Raji (cell line): ENCODE results near the gene SYNPO2.

Source experiments
- POLR2A ChIP-seq: IDR thresholded peaks from 2 replicates; pipeline ENCODE4 v1.6.1; 2011; ENCODE audit warnings: low read depth, low read length, control low read depth; ENCODE audit not compliant: insufficient read depth

The SYNPO2 gene

GRCh38 chr4:118867311-118868067 lies 21.2 kb upstream of the SYNPO2 start:
- TF ChIP-seq POLR2A, result no peak

DNA sequence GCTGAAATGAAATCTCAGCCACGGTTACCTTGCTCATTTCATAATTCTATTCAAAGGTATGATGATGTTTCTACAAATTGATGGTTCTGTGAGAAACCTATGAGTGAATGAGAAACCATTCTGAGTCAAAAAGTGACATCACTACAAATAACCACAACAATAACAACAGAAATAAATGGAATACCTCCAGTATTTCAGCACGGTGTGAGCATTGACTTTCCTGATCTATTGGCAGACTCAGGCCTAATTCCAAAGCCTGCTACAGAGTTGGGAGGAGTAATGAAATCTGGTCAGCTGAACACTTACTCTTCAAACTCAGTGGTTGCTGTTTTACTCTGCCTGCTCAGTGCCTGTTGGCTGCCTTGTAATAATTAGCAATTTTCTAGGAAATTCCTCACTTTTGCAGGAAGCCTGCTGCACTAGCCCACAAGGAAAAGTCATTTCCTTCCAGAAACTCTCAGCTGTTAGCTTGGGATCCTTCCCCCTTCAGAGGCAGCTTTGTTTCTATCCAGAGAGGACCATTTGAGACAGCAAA lies 18.8 kb upstream of the SYNPO2 start:
- no peak for TF ChIP-seq POLR2A

GRCh38 chr4:118872181-118872580 lies 16.5 kb upstream of the SYNPO2 start:
- TF ChIP-seq POLR2A, result no peak

- TF ChIP-seq POLR2A, result no peak
Observed at GRCh38 chr4:118877797-118878196, 10.9 kb upstream of the SYNPO2 start.

DNA sequence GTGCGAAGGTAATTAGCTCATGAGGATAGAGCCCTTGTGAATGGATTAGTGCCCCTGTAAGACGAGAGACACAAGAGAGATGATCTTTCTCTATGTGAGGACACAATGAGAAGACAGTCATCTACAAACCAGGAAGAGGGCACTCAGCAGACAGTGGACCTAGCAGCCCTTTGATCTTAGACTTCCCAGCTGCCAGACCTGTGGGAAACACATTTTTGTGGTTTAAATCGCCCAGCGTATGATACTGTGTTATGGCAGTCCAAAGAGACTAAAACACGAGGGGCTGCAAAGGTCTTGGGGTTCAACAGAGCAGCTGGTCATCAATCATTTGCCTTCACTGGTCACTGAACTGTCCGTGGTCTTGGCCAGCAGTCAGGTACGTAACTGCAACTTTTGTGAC lies 9.2 kb upstream of the SYNPO2 start:
- no peak for TF ChIP-seq POLR2A

- no peak for TF ChIP-seq POLR2A
Observed at GRCh38 chr4:118881512-118882146, 7.0 kb upstream of the SYNPO2 start.

GRCh38 chr4:118883861-118884260 lies 4.8 kb upstream of the SYNPO2 start:
- no peak for TF ChIP-seq POLR2A

- no peak for TF ChIP-seq POLR2A
Observed at GRCh38 chr4:118884716-118885115, 3.9 kb upstream of the SYNPO2 start.

- no peak for TF ChIP-seq POLR2A
Observed at GRCh38 chr4:118889312-118889691, 648 bp downstream of the SYNPO2 start.

DNA sequence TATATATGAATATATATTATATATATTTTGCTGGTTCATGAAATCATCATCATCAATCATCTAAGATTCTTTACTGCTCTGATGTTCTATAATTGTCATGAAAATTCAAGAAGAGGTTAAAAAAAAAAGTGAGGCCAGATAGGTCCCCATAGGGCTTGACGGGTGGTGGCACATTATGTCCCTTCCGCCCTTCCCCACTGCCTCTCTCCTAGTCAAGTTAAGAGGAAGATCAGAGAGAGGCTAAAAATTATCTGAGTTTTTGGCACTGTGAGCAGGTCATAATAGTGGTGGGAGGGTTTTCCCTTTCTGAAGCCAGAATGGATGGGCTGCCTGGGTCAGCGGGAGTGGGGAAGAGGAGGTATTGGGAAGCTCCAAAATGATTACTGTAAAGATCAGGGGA lies 5.4 kb downstream of the SYNPO2 start:
- no peak for TF ChIP-seq POLR2A

DNA sequence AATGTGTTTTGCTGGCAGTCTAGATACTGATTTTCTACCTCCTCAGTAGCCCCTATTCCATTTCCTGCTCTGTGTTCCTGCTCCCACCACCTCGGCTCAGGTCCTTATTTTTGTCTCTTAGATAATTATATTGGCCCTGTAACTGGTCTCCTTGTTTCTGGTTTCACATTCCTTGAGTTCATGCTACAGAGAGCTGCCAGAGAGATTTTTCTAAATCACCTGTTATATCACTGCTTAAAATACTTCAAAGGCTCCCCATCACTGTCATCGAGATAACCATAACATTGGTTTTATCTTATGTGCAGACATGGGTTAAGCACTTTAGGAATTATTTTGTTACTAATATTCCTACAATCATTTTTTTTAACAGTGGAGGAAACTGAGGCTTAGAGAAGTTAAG lies 9.6 kb downstream of the SYNPO2 start:
- TF ChIP-seq POLR2A, result no peak

DNA sequence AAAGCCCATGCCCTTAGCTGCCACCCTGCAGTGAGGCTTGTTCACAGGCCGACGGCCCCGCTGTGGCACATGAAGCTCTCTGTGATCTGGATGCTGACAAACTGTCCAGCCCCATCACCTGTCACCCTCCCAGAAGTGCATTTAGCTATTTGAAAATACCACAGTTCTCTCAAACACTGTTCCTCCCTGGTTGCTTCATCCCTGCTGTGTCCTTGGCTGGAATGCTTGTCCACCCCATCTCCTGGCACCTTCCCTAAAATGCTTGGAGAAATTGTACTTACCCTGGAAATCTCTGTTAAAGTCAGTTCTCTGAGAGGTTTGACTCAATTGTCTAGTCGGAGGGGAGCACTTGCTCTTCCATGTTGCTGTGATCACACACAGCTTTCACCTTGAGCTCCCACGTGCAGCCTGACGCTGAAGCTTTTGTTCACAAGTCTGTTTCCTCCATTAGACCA lies 10.1 kb downstream of the SYNPO2 start:
- no peak for TF ChIP-seq POLR2A

DNA sequence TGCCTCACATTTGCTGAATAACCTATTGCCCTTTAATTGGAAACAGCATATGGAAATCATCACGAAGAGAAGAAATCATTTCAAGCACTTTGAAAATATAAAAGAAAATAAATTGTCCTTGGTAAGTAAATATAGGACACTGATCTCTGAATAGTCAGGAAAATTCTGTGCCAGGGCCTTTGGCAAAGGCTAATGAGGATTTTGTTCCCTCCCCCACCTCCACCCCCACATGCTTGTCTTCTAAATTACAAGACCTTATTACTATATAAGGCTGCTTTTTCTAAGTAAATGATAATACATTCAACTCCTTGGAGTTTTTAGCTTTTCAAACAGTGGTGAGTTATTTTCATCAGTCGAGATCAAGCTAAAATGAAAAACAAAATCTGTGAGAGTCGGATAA lies 15.8 kb downstream of the SYNPO2 start:
- TF ChIP-seq POLR2A, result no peak

DNA sequence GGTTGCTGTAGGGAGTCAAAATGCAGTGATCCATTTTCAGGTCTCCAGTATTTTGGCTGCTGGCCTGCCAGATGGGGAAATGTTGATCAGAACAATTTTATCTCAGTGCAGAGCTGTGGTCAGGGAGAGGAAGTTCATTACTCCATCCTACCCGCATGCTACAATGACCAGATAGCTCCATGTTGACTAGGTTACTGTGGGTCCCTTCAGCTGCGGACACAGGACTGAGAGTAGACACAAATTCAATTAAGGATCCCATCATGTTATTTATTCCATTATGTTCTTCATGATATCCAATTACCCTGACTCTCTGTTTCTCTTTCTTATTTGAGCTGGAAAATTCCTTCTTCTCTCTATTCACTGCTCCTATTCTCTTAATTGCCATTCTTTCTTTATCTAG lies 16.3 kb downstream of the SYNPO2 start:
- no peak for TF ChIP-seq POLR2A

DNA sequence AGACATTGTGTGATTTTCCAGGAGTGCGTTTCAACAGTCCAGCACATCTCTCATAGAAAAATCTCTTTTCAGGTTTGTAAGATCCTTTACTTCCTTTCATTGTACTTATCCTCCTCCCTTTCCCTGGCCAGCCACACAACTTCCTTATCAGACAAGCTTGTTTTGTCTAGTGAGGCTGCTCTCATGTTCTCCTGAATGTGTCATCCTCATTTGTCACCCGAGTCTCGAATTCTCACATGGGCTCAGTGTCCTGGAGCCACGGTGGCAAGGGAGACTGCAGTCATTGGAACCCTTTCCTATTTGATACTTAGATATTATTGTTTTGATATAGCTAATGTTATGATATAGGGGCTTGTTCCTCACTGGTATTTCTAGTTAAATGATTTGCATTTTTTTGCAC lies 16.9 kb downstream of the SYNPO2 start:
- TF ChIP-seq POLR2A, result no peak

DNA sequence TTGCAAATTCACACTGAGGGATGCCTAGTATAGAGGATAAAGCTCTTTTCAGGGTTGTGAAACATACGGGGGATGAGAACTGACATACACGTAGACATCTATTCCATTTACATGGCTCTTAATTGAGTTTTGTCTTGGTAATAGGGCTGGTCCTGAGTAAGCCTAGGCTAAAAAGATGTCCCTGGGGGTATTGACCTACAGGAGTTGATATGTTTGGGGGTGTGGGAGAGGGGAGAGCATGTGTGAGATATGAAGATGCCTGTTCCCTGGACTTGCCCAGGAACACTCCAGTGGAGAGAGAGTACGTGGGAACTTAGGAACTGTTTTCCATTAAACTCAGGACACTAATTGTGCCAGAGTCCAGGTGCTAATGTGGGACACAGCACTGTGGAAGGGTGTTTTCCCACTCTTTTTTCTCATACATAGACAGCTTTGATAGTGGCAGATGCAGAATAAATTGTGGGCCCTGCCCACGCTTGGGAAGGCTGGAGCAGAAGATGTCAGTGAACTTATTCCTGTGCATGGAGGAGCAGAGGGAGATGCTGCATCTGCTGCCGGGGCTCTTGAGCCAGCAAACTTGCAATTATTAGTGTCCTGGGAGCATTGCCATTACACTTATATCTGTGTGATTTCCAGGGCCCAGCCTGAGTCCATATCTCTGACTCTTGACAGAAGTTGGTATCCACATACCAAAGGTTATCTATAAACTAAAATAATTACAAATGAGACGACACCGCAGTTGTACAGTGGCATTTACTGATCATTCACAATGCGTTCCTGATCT lies 20.7 kb downstream of the SYNPO2 start:
- no peak for TF ChIP-seq POLR2A
